NCI-H82 (cell line): ENCODE measurements around the gene TXNDC9.
"Not testable (repeated sequence)": the region's sequence is repeated elsewhere in the genome, so short reads cannot be mapped to it uniquely, and the experiment has no call there.

Experiments
- DNase-seq: peaks from one replicate; lab custom pipeline; 2025; lab: John Stamatoyannopoulos, UW

Gene TXNDC9

GRCh38 chr2:99325384-99325783 is 10.7 kb downstream of the TXNDC9 start:
- DNase-seq, result no peak

DNA sequence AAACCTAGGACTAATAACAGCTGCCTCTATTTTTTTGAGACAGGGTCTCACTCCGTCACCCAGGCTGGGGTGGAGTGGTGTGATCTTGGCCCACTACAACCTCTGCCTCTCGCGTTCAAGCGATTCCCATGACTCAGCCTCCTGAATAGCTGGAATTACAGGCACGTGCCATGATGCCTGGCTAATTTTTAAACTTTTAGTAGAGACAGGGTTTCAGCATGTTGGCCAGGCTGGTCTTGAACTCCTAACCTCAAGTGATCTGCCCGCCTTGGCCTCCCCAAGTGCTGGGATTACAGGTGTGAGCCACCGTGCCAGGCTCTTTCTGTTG is 18.3 kb downstream of the TXNDC9 start:
- not testable (repeated sequence) for DNase-seq

DNA sequence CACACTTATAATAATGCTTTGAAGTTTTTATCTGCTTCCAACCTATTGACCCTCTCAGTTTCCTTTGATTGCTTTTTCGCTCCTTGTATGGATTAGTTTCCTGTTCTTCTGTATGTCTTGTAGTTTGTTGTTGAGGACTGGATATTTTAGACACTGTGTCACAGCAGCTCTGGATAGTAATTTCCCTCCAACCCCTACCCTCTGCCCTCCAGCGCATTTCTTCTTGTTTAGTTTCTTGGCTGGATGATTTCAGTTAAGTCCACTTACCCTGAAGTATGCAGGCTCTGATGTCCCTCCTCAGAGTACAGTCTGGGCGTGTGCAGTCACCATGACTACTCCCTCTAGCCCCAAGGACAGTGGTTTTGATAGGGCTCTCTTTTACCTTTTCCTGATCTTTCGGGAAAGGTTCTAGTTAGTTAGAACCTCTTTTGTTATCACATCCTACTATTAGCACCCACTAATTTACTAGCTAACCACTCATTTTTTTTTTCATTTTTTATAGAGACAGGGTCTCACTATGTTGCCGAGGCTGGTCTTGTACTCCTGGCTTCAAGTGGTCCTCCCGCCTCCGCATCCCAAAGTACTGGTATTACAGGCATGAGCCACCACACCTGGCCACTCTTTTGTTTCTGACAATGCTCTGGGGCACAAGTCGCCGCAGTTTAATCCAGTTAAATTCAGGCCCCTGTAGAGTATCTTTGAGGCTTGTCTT is 18.8 kb downstream of the TXNDC9 start:
- DNase-seq, result no peak

GRCh38 chr2:99301097-99301496 is 35.0 kb downstream of the TXNDC9 start, which contains the start of gene LYG1:
Gene LYG1 (minus strand): TSS chr2:99301197. CDS start chr2:99295670, 5,527 bp downstream.
- not testable (repeated sequence) for DNase-seq

GRCh38 chr2:99299580-99299979 is 36.6 kb downstream of the TXNDC9 start:
- no peak for DNase-seq

GRCh38 chr2:99297994-99298393 is 38.1 kb downstream of the TXNDC9 start:
- DNase-seq, result no peak

- no peak for DNase-seq
Observed at GRCh38 chr2:99285526-99285925, 50.6 kb downstream of the TXNDC9 start.

DNA sequence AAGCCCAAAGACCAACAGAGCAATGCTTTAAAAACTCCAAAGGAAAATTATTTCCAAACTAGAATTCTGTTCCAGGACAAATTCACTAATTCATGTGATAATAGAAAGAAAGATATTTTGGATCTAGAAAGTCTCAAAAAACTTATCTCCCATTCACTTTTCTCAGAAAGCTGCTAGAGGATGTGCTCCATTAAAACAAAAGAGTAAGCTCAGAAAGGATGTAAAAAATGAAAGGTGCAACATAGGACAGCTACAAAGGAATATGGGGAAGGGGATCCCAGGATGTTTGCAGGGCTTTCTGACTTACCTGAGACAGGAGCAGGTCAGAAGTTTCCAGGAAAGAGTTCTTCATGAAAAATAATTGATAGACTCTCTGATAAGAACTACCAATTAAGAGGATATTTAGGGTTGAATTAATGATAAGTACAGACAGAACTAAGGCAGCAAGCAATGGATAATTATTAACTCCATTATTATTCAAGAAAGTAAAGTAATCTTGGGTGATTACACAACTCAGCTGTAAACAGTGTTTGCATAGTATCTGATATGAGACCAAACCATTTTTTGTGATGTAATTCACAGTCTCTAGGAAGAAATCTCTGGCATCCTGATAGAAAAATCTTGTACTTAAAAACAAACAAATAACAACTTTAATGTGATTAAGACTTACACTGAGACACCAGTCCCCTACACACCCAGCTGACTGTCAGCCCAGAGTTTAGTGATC is 56.0 kb downstream of the TXNDC9 start:
- no peak for DNase-seq

- no peak for DNase-seq
Observed at GRCh38 chr2:99278793-99279291, 57.3 kb downstream of the TXNDC9 start.

DNA sequence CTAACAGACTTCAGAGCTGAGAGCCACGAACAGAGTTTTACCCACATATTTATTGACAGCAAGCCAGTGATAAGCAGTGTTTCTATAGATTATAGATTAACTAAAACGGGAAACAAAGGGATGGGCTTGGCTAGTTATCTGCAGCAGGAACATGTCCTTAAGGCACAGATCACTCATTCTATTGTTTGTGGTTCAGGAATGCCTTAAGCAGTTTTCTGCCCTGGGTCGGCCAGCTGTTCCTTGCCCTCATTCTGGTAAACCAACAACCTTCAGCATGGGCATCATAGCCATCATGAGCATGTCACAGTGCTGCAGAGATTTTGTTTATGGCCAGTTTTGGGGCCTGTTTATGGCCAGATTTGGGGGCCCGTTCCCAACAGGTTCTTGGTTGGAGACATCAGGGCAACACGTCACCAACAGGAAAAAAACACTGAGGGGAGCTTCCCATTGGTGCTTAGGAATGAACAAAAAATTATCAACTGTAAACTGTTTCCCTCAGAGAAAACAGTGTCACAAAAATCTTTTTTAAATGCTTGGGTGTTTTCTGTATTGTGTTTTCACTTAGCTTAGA is 57.9 kb downstream of the TXNDC9 start:
- not testable (repeated sequence) for DNase-seq

GRCh38 chr2:99275882-99276281 is 60.3 kb downstream of the TXNDC9 start:
- DNase-seq, result no peak
